ENCODE results near the gene C2orf66. TPM values are rescaled to one million over a fixed set of nuclear protein-coding genes. Genes with fewer than 3 reads are reported as not detected.

C2orf66 gene
- total RNA-seq, 1 experiment from 2014 or later = not detected

DNA sequence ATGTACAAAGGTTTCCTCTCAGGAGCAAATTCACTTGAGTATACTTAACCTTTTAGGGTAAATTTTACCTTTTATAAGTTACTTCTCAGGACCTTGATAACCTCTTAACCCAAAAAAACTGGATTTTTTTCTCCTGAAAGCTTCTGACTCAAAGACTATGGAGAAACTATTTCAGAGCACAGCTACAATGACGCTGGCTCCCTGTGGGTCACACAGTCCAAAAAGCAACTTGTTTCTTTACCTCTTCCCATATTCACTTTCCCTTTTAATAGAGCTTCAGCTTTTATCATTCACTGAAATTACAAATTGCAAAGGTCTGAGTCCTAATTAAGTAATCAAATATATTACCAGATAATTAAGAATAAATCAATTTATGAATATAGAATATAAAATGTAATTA, 42.1 kb downstream of the C2orf66 start:
- TF ChIP-seq, protein P1, sequence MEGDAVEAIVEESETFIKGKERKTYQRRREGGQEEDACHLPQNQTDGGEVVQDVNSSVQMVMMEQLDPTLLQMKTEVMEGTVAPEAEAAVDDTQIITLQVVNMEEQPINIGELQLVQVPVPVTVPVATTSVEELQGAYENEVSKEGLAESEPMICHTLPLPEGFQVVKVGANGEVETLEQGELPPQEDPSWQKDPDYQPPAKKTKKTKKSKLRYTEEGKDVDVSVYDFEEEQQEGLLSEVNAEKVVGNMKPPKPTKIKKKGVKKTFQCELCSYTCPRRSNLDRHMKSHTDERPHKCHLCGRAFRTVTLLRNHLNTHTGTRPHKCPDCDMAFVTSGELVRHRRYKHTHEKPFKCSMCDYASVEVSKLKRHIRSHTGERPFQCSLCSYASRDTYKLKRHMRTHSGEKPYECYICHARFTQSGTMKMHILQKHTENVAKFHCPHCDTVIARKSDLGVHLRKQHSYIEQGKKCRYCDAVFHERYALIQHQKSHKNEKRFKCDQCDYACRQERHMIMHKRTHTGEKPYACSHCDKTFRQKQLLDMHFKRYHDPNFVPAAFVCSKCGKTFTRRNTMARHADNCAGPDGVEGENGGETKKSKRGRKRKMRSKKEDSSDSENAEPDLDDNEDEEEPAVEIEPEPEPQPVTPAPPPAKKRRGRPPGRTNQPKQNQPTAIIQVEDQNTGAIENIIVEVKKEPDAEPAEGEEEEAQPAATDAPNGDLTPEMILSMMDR (IDR thresholded peaks at IDR 0.05; ENCODE audit: insufficient read depth in 1 of 2, low read depth in 1 of 2, low read length in 1 of 2, severe bottlenecking in 1 of 2, unreplicated experiment in 1 of 2) = no peak
- no peak overlapping the region for H3K27ac Mint-ChIP-seq (ENCODE audit: unreplicated experiment)
- no peaks in the 10 kb centered on the region for H3K36me3 ChIP-seq (ENCODE audit: control insufficient read depth, insufficient read depth, low read length)
- intact Hi-C loops (cut with micrococcal nuclease; ENCODE audit: unreplicated experiment) = loop anchor here (10.0 kb wide), 1 partner anchor 692 kb away; no protein-coding TSS in a partner anchor
- no peak overlapping the region for H3K4me3 Mint-ChIP-seq (ENCODE audit: unreplicated experiment)
- no peaks in the 10 kb centered on the region for H3K9me3 ChIP-seq
- no peaks in the 10 kb centered on the region for H3K27me3 Mint-ChIP-seq (ENCODE audit: insufficient read depth, unreplicated experiment)
- H3K4me3 ChIP-seq (ENCODE audit: low read depth, low read length) = no peak overlapping the region
- peaks cover 36% of the 10 kb centered on the region for H3K36me3 Mint-ChIP-seq (ENCODE audit: insufficient read depth, unreplicated experiment)
- no peaks in the 10 kb centered on the region for H3K4me1 Mint-ChIP-seq (ENCODE audit: low read depth, unreplicated experiment)
- no peaks in the 10 kb centered on the region for H3K9me3 Mint-ChIP-seq (ENCODE audit: unreplicated experiment)
- CTCF ChIA-PET = no interaction called here
- DNase-seq = no peak
- POLR2A ChIA-PET = no interaction called here
- H3K27me3 ChIP-seq (replicated peaks; ENCODE audit: control insufficient read depth, insufficient read depth, low read length) = no peaks in the 10 kb centered on the region
- H3K4me1 ChIP-seq = no peaks in the 10 kb centered on the region
- no TSS peak for BruUV-seq (replicated peaks)

DNA sequence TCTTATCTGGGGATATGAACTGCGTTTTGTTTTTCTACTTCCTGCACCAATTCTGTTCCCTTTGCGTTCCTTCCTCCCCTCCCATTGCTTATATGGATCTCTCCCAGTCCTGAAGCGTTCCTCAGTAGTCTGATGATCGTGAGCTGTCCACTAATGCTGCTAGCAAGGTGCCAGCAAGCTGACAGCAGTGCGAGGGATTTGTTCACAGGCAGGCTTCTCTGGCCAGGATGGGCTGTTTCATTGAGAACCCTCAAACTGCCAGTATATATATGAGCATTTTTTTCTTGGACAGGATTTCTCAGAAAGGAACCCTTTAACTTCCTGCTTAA, 49.8 kb downstream of the C2orf66 start:
- no peaks in the 10 kb centered on the region for H3K9me3 ChIP-seq
- intact Hi-C loops (cut with micrococcal nuclease; ENCODE audit: unreplicated experiment) = loop anchor here (2.0 to 10.0 kb wide), 2 partner anchors 325 to 461 kb away; no protein-coding TSS in a partner anchor
- Mint-ChIP-seq H3K4me3 (ENCODE audit: unreplicated experiment) (no peak overlapping the region), H3K36me3 (ENCODE audit: insufficient read depth, unreplicated experiment) (peaks cover 34% of the 10 kb centered on the region), H3K27me3 (ENCODE audit: insufficient read depth, unreplicated experiment) (no peaks in the 10 kb centered on the region), H3K27ac (ENCODE audit: unreplicated experiment) (no peak overlapping the region), H3K9me3 (ENCODE audit: unreplicated experiment) (peaks cover 23% of the 10 kb centered on the region), H3K4me1 (ENCODE audit: low read depth, unreplicated experiment) (no peaks in the 10 kb centered on the region)
- ChIA-PET POLR2A (no interaction called here), CTCF (no interaction called here)
- no peaks in the 10 kb centered on the region for H3K27me3 ChIP-seq (replicated peaks; ENCODE audit: control insufficient read depth, insufficient read depth, low read length)
- no peak for DNase-seq
- no TSS peak for BruUV-seq (replicated peaks)
- H3K4me3 ChIP-seq (ENCODE audit: low read depth, low read length) = no peak overlapping the region
- peaks cover 2% of the 10 kb centered on the region; the same call in 1 of the 2 replicates for H3K36me3 ChIP-seq (ENCODE audit: control insufficient read depth, insufficient read depth, low read length)
- H3K4me1 ChIP-seq = no peaks in the 10 kb centered on the region
- TF ChIP-seq, protein P1 (IDR thresholded peaks at IDR 0.05; ENCODE audit: insufficient read depth in 1 of 2, low read depth in 1 of 2, low read length in 1 of 2, severe bottlenecking in 1 of 2, unreplicated experiment in 1 of 2) = no peak

DNA sequence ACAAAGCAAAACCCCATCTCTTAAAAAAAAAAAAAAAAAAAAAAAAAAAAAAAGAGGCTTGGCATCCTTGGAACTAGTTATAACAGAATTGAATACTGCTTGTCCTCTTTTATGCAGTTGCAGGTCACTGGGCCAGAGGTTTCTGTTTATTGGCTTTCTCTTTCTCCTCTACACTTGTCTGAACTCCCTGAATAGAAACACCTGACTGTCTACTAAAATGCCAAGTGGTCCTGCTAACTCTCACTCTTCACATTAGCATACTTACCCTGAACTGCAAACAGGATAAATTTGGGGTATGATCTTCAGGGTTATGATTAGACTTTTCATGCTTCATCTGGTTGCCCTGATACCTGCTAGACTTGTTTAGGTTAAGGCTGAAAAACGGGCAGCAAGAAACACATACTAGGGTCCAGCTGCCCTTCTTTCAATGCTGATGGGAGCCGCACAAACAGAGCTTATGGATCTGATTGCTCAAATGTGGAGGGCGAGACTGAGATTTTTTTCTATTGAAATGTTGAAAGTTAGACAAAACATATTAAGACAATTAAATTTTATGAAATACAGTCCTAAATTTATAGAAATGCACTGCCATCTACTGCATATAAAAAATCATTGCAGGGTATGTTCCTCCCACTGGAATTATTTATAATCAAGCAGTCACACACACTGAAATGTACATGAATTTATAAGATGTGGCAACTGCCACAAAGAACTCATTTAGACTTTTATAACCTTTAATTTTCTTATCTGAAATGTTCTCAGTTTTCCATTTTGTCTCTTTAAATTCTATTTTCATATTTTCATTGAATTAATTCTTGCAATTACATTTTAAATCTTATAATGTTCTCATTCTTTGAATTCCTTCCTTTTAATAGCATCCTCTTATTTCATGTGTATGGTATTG, 50.4 kb downstream of the C2orf66 start:
- no peak overlapping the region for H3K4me3 Mint-ChIP-seq (ENCODE audit: unreplicated experiment)
- intact Hi-C loops (cut with micrococcal nuclease; ENCODE audit: unreplicated experiment) = loop anchor here (2.0 to 10.0 kb wide), 2 partner anchors 324 to 460 kb away; no protein-coding TSS in a partner anchor
- H3K27me3 ChIP-seq (replicated peaks; ENCODE audit: control insufficient read depth, insufficient read depth, low read length) = no peaks in the 10 kb centered on the region
- peaks cover 2% of the 10 kb centered on the region; the same call in 1 of the 2 replicates for H3K36me3 ChIP-seq (ENCODE audit: control insufficient read depth, insufficient read depth, low read length)
- TF ChIP-seq, protein P1 (IDR thresholded peaks at IDR 0.05; ENCODE audit: insufficient read depth in 1 of 2, low read depth in 1 of 2, low read length in 1 of 2, severe bottlenecking in 1 of 2, unreplicated experiment in 1 of 2) = peak in 1 of 2 experiments; percentile 24
- H3K27me3 Mint-ChIP-seq (ENCODE audit: insufficient read depth, unreplicated experiment) = no peaks in the 10 kb centered on the region
- H3K36me3 Mint-ChIP-seq (ENCODE audit: insufficient read depth, unreplicated experiment) = peaks cover 34% of the 10 kb centered on the region
- H3K4me3 ChIP-seq (ENCODE audit: low read depth, low read length) = no peak overlapping the region
- no peaks in the 10 kb centered on the region for H3K9me3 ChIP-seq
- no peak overlapping the region for H3K27ac Mint-ChIP-seq (ENCODE audit: unreplicated experiment)
- no peaks in the 10 kb centered on the region for H3K4me1 ChIP-seq
- BruUV-seq (replicated peaks) = no TSS peak
- H3K4me1 Mint-ChIP-seq (ENCODE audit: low read depth, unreplicated experiment) = no peaks in the 10 kb centered on the region
- peaks cover 23% of the 10 kb centered on the region for H3K9me3 Mint-ChIP-seq (ENCODE audit: unreplicated experiment)
- ChIA-PET CTCF (interaction anchor here (0.6 kb wide), 1 partner anchor 17 kb away, joined by 4 read pairs; no protein-coding TSS in a partner anchor), POLR2A (no interaction called here)
- DNase-seq = no peak

Other genes starting within 250 kb of the C2orf66 start
- 3.5 and 3.6 TPM in 2 replicates for gene HECW2, start 215.8 kb downstream of the C2orf66 start, total RNA-seq (2022)
- 26.3 and 34.0 TPM in 2 replicates for gene CCDC150, start 169.6 kb downstream of the C2orf66 start, total RNA-seq (2022)
- 59.4 and 64.4 TPM in 2 replicates for gene GTF3C3, start 9.7 kb downstream of the C2orf66 start, total RNA-seq (2022)
- 5.6 and 6.4 TPM in 2 replicates for gene PGAP1, start 117.4 kb upstream of the C2orf66 start, total RNA-seq (2022)

All from Caco-2 (cell line).